Body of pancreas (tissue), 4 donors: ENCODE measurements around the gene MCTP1.

Experiments
- CTCF ChIP-seq, 7 experiments: fragments of 450-650 bp in 4 of 7; fragments of 200-600 bp in 3 of 7; sonication (generic) in 3 of 7; IDR thresholded peaks; one replicate each; pipeline ENCODE4 v1.5.1; 2016 to 2019; ENCODE audit warnings: antibody characterized with exemption in 7 of 7
- POLR2A ChIP-seq, 3 donors: fragments of 450-650 bp; IDR thresholded peaks; one replicate each; pipeline ENCODE4 v1.6.1; 2016; ENCODE audit warnings: antibody characterized with exemption in 3 of 3, mild to moderate bottlenecking in 2 of 3

- TF ChIP-seq CTCF (IDR thresholded peaks at IDR 0.05) (no peak), POLR2A (IDR thresholded peaks at IDR 0.05) (no peak)
Observed at GRCh38 chr5:94977437-94977836, 307.5 kb downstream of the MCTP1 start.
